HepG2 (cell line): ENCODE measurements around the gene HAP1. TPM values are rescaled to one million over a fixed set of nuclear protein-coding genes. Genes with fewer than 3 reads are reported as not detected.

Experiments
- ATAC-seq: fragments of 200-7000 bp; cut with Tn5 transposase; 3 replicates; pipeline ENCODE4 v1.9.1; 2020; ENCODE audit warnings: mild to moderate bottlenecking, moderate library complexity
- BruUV-seq: library from RNA; stranded (reverse); fragments of 400-500 nt; replicated peaks from 2 replicates; lab custom pipeline; 2021; lab: Mats Ljungman, UMichigan
- CTCF ChIA-PET: fragments of 300-600 bp; formaldehyde crosslinking; extraction: SDS; loops from one replicate; lab custom pipeline; 2021; ENCODE audit warnings: low total read pairs, inconsistent platforms, low intra/inter-chr PET ratio; lab: Yijun Ruan, JAX
- POLR2A ChIA-PET: fragments of 350-600 bp; sonication (Branson Sonifier 250); formaldehyde crosslinking; loops from one replicate; lab custom pipeline; 2020; ENCODE audit warnings: antibody characterized with exemption, inconsistent platforms; lab: Yijun Ruan, JAX
- DNase-seq: peaks from one replicate; pipeline ENCODE4 v3.0.0-alpha.2; 2015; ENCODE audit warnings: low spot score
- FAIRE-seq: peaks from 3 replicates; lab custom pipeline; 2011; peaks lifted over from hg19 to GRCh38; lab: Jason Lieb, UNC
- H2AFZ ChIP-seq: one replicate; pipeline ENCODE4 v1.6.1; 2011; ENCODE audit warnings: low read length, inconsistent platforms
- H3K27ac ChIP-seq: fragments of 300-600 bp; 3 replicates; pipeline ENCODE4 v1.8.0; 2011; ENCODE audit warnings: mixed run types, mild to moderate bottlenecking, mixed read lengths, low read length, inconsistent platforms; ENCODE audit not compliant: insufficient read depth; ENCODE audit errors: extremely low read length
- H3K27me3 ChIP-seq, 2 experiments: fragments of 200-600 bp in 1 of 2; 2 replicates in 1 of 2; 3 replicates in 1 of 2; pipeline versions ENCODE4 v1.6.0 to v1.8.0; 2011; ENCODE audit warnings: low read length in 2 of 2, mild to moderate bottlenecking in 2 of 2, moderate library complexity in 2 of 2, inconsistent platforms in 1 of 2; ENCODE audit not compliant: insufficient read depth in 2 of 2, control insufficient read depth in 1 of 2
- H3K36me3 ChIP-seq, 2 experiments: fragments of 200-600 bp in 1 of 2; replicated peaks in 1 of 2; 2 replicates in 1 of 2; 3 replicates in 1 of 2; pipeline versions ENCODE4 v1.5.1 to v1.8.0; 2011; ENCODE audit warnings: low read length in 2 of 2, inconsistent platforms in 1 of 2; ENCODE audit not compliant: insufficient read depth in 2 of 2, control insufficient read depth in 1 of 2
- H3K4me1 ChIP-seq: 2 replicates; pipeline ENCODE4 v1.5.1; 2012; ENCODE audit warnings: low read length, inconsistent platforms; ENCODE audit not compliant: insufficient read depth
- H3K4me2 ChIP-seq: 2 replicates; pipeline ENCODE4 v1.6.0; 2011; ENCODE audit warnings: low read depth, low read length, inconsistent platforms
- H3K4me3 ChIP-seq, 3 experiments: fragments of 200-600 bp in 1 of 3; sonication (generic), shearing (Covaris generic) in 1 of 3; replicated peaks in 1 of 3; 2 replicates each; pipeline ENCODE4 v1.5.1; 2011 to 2016; ENCODE audit warnings: low read length in 3 of 3, inconsistent platforms in 2 of 3, low read depth in 2 of 3, mild to moderate bottlenecking in 2 of 3, control low read depth in 1 of 3, mixed read lengths in 1 of 3; ENCODE audit not compliant: insufficient read depth in 1 of 3
- H3K79me2 ChIP-seq: one replicate; pipeline ENCODE4 v1.6.1; 2011; ENCODE audit warnings: low read length, inconsistent platforms; ENCODE audit not compliant: insufficient read depth
- H3K9ac ChIP-seq: 2 replicates; pipeline ENCODE4 v1.6.0; 2011; ENCODE audit warnings: mild to moderate bottlenecking, low read depth, low read length, inconsistent platforms; ENCODE audit not compliant: insufficient read depth
- H3K9me3 ChIP-seq: 2 replicates; pipeline ENCODE4 v1.5.1; 2012; ENCODE audit warnings: mild to moderate bottlenecking, low read length
- H4K20me1 ChIP-seq: 2 replicates; pipeline ENCODE4 v1.6.0; 2011; ENCODE audit warnings: inconsistent platforms, mild to moderate bottlenecking, low read length, moderate library complexity; ENCODE audit not compliant: insufficient read depth
- ARID3A ChIP-seq: IDR thresholded peaks from 2 replicates; pipeline ENCODE4 v1.6.1; 2012; ENCODE audit warnings: low read depth, low read length, improper control_type of control experiment
- HNRNPK ChIP-seq: fragments of 200-400 bp; formaldehyde crosslinking; IDR thresholded peaks from 2 replicates; pipeline ENCODE4 v1.6.1; 2018; ENCODE audit warnings: low read length, low read depth, moderate library complexity, mild to moderate bottlenecking; ENCODE audit not compliant: poor library complexity, severe bottlenecking
- IKZF4 ChIP-seq: sonication (generic); formaldehyde crosslinking; IDR thresholded peaks from 2 replicates; pipeline ENCODE4 v1.5.1; 2020; ENCODE audit warnings: borderline replicate concordance, mild to moderate bottlenecking, low read depth, missing genetic modification reagents; ENCODE audit errors: not compliant biosample characterization
- SP5 ChIP-seq: IDR thresholded peaks from 2 replicates; pipeline ENCODE4 v1.6.1; 2016; ENCODE audit warnings: low read depth, borderline replicate concordance
- ZFP91 ChIP-seq: sonication (generic); formaldehyde crosslinking; IDR thresholded peaks from 2 replicates; pipeline ENCODE4 v1.9.0; 2022; ENCODE audit warnings: missing genetic modification reagents, mild to moderate bottlenecking, borderline replicate concordance
- ZMYM3 ChIP-seq: sonication (generic); formaldehyde crosslinking; IDR thresholded peaks from 2 replicates; pipeline ENCODE4 v1.5.1; 2020; ENCODE audit warnings: mild to moderate bottlenecking, missing genetic modification reagents
- ZNF382 ChIP-seq: sonication (generic); formaldehyde crosslinking; IDR thresholded peaks from 2 replicates; pipeline ENCODE4 v1.5.0; 2020; ENCODE audit warnings: missing genetic modification reagents, mild to moderate bottlenecking, borderline replicate concordance
- ZNF510 ChIP-seq: sonication (generic); formaldehyde crosslinking; IDR thresholded peaks from 2 replicates; pipeline ENCODE4 v1.4.0; 2020; ENCODE audit warnings: low read depth, mild to moderate bottlenecking, missing genetic modification reagents
- ZNF670 ChIP-seq: sonication (generic); formaldehyde crosslinking; IDR thresholded peaks from 2 replicates; pipeline ENCODE4 v1.8.0; 2022; ENCODE audit warnings: mild to moderate bottlenecking, missing genetic modification reagents, borderline replicate concordance
- ZNF768 ChIP-seq: sonication (generic); formaldehyde crosslinking; IDR thresholded peaks from 2 replicates; pipeline ENCODE4 v1.4.0; 2020; ENCODE audit warnings: missing genetic modification reagents
- WGBS: methylation state at CpG from one replicate; pipeline ENCODE4 v1.1.6; 2017; ENCODE audit warnings: low lambda C conversion rate; 5-methylcytosine and 5-hydroxymethylcytosine counted together
- in situ Hi-C: cut with HindIII; loops from 2 replicates; pipeline ENCODE4 v1.10.0; 2017; ENCODE audit warnings: low pct_unique_long_range_greater_than_20kb; ENCODE audit not compliant: extremely low pct_ligation_motif_present
- intact Hi-C: fragments of 100-400 bp; cut with micrococcal nuclease; formaldehyde crosslinking; loops from one replicate; pipeline ENCODE4 v1.10.0; 2022; ENCODE audit not compliant: unreplicated experiment
- polyA plus RNA-seq, 8 experiments: library from polyadenylated mRNA; depleted of rRNA in 3 of 8; stranded (reverse) in 7 of 8; unstranded in 1 of 8; fragments of >200 nt; fragmentation: Illumina TruSeq in 4 of 8; extraction: Trizol in 4 of 8; gene quantifications; 2 replicates each; pipeline versions ENCODE4 v1.2.1 to v1.2.3, GENCODE V29; 2011 to 2016; ENCODE audit warnings: low read depth in 4 of 8, missing spikeins in 1 of 8, mixed read lengths in 1 of 8; ENCODE audit not compliant: insufficient read depth in 1 of 8
- total RNA-seq, 5 experiments: library from RNA; depleted of rRNA; stranded (reverse); fragments of >200 nt; fragmentation: Illumina TruSeq; extraction: Trizol; gene quantifications; 2 replicates each; pipeline ENCODE4 v1.2.3, GENCODE V29; 2016; ENCODE audit warnings: low read depth in 1 of 5

The HAP1 gene
- total and polyA plus RNA-seq, 2 of the 13 experiments (the other 11 are each of a cell fraction or from before 2014, with no cell fraction given): 0.07 TPM

- CTCF ChIA-PET: interaction anchor here (3.8 kb wide), 1 partner anchor 61 kb away, joined by 97 read pairs; no protein-coding TSS in a partner anchor
- in situ Hi-C loops: no loop called here
- no peaks in the 10 kb centered on the region for H3K36me3 ChIP-seq
- BruUV-seq: no TSS peak
- no peak for ATAC-seq
- POLR2A ChIA-PET: interaction anchor here (0.7 to 1.5 kb wide), 4 partner anchors 46 to 226 kb away, joined by 3 to 4 read pairs (median 4); partner anchors contain the start of genes CNP and JUP
- no peak for TF ChIP-seq ZNF670 (CRISPR knock-in tag)
- no peak for TF ChIP-seq IKZF4 (CRISPR knock-in tag)
- TF ChIP-seq ZMYM3 (CRISPR knock-in tag): peak; percentile 41; the same call in 1 of the 2 replicates
- peak; percentile 95 for TF ChIP-seq ZNF768 (CRISPR knock-in tag)
- TF ChIP-seq ZNF382 (CRISPR knock-in tag): no peak
- H3K4me2 ChIP-seq: no peak overlapping the region
- FAIRE-seq: no peak
- H3K79me2 ChIP-seq: no peaks in the 10 kb centered on the region
- no peak overlapping the region for H2AFZ ChIP-seq
- 65% methylated on average over 5 of the region's 5 CpGs for WGBS
- no peak overlapping the region for H3K9ac ChIP-seq
- intact Hi-C loops: no loop called here
- no peaks in the 10 kb centered on the region for H3K9me3 ChIP-seq
- DNase-seq: no peak
- no peak overlapping the region for H3K4me3 ChIP-seq
- no peak overlapping the region for H3K27ac ChIP-seq
- H3K27me3 ChIP-seq: peaks cover 6 to 43% of the 10 kb centered on the region in 2 experiments
- H4K20me1 ChIP-seq: no peaks in the 10 kb centered on the region
- peaks cover 33% of the 10 kb centered on the region for H3K4me1 ChIP-seq
These were observed 6.1 kb upstream of the HAP1 start for GRCh38 chr17:41740506-41740905.

- Histone ChIP-seq H3K27me3 (peaks cover 8 to 50% of the 10 kb centered on the region in 2 experiments), H4K20me1 (no peaks in the 10 kb centered on the region), H2AFZ (no peak overlapping the region), H3K36me3 (no peaks in the 10 kb centered on the region), H3K9ac (no peak overlapping the region), H3K4me3 (peak overlapping the region in 1 of 3 experiments; percentile 39; a peak in 1 of 6 replicates), H3K4me2 (peak overlapping the region; percentile 42), H3K9me3 (no peaks in the 10 kb centered on the region), H3K79me2 (no peaks in the 10 kb centered on the region), H3K27ac (no peak overlapping the region), H3K4me1 (peaks cover 38% of the 10 kb centered on the region)
- ATAC-seq (peak; percentile 18), DNase-seq (peak; percentile 66), FAIRE-seq (no peak)
- ChIA-PET CTCF (interaction anchor here (3.8 kb wide), 1 partner anchor 61 kb away, joined by 97 read pairs; no protein-coding TSS in a partner anchor), POLR2A (interaction anchor here (0.7 to 1.5 kb wide), 4 partner anchors 47 to 227 kb away, joined by 3 to 4 read pairs (median 4); partner anchors contain the start of genes CNP and JUP)
- intact Hi-C loops (no loop called here), in situ Hi-C loops (loop anchor here (5.0 kb wide), 2 partner anchors 62 to 217 kb away; no protein-coding TSS in a partner anchor)
- WGBS: 7% methylated on average over 6 of the region's 9 CpGs
- no TSS peak for BruUV-seq
- no peak for TF ChIP-seq HNRNPK
- 0 out of 2 replicates have a peak, but pooled peaks have one; percentile 23 for TF ChIP-seq ZFP91
- TF ChIP-seq SP5: no peak
- no peak for TF ChIP-seq ZNF510 (CRISPR knock-in tag)
- 0 out of 2 replicates have a peak, but pooled peaks have one; percentile 11 for TF ChIP-seq ARID3A
These were observed 5.4 kb upstream of the HAP1 start for GRCh38 chr17:41739661-41740352.
